ENCODE data around the gene SDCBP2.

DNA sequence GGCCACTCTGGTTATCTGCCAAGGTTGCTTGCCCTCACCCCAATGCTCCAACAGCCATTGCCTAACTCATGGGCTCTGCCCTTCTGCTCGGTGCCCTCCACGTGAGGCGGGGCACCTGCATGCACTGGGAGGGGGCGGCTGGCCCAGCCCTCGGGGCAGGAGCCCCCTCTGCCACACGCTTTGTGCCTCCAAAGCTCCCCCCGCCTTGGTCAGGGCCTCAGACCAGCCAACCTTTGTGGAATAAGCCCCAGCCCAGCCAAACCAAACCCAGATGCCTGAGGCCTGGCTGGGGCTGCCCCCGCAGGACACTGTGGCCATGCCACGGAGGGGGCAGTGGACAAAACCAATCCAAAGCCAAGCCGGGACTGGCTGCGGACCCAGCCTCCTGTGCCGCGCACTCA, 21.4 kb downstream of the SDCBP2 start:
- TF ChIP-seq, protein P1, sequence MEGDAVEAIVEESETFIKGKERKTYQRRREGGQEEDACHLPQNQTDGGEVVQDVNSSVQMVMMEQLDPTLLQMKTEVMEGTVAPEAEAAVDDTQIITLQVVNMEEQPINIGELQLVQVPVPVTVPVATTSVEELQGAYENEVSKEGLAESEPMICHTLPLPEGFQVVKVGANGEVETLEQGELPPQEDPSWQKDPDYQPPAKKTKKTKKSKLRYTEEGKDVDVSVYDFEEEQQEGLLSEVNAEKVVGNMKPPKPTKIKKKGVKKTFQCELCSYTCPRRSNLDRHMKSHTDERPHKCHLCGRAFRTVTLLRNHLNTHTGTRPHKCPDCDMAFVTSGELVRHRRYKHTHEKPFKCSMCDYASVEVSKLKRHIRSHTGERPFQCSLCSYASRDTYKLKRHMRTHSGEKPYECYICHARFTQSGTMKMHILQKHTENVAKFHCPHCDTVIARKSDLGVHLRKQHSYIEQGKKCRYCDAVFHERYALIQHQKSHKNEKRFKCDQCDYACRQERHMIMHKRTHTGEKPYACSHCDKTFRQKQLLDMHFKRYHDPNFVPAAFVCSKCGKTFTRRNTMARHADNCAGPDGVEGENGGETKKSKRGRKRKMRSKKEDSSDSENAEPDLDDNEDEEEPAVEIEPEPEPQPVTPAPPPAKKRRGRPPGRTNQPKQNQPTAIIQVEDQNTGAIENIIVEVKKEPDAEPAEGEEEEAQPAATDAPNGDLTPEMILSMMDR (optimal IDR thresholded peaks at IDR 0.05 in 1 of 3, IDR thresholded peaks at IDR 0.05 in 1 of 3, conservative IDR thresholded peaks at IDR 0.05 in 1 of 3; ENCODE audit: extremely low read depth in 1 of 3, insufficient read depth in 2 of 3, low read length in 3 of 3), result no peak
- TF ChIP-seq EZH2 (IDR thresholded peaks at IDR 0.05; ENCODE audit: low read length), result no peak

All from keratinocyte (primary cell).